ENCODE results near the gene MGLL.

DNA sequence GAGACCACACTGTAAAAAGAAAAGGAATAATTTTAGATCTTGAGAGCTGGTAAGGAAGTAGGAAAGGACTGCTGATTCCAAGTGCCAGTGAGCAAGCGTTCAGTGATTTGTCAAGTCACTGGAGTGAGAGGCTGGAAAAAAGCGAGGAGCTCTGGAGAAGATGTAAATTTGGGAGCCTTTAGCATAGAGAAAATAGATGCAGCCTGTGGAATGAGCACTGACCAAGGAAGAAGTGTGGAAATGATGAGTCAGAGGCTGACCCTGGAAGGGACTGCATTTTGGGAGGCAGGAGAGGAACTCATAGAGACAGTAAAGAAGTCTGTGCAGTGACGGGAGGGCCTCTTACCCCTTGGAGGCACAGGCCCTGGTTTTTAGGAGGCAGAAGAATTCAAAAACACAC, 166.7 kb downstream of the MGLL start:
- TF ChIP-seq CTCF (IDR thresholded peaks at IDR 0.05) (no peak), POLR2A (IDR thresholded peaks at IDR 0.05) (no peak)
